Measurements from ENCODE around the gene PFDN6.

Gene PFDN6

DNA sequence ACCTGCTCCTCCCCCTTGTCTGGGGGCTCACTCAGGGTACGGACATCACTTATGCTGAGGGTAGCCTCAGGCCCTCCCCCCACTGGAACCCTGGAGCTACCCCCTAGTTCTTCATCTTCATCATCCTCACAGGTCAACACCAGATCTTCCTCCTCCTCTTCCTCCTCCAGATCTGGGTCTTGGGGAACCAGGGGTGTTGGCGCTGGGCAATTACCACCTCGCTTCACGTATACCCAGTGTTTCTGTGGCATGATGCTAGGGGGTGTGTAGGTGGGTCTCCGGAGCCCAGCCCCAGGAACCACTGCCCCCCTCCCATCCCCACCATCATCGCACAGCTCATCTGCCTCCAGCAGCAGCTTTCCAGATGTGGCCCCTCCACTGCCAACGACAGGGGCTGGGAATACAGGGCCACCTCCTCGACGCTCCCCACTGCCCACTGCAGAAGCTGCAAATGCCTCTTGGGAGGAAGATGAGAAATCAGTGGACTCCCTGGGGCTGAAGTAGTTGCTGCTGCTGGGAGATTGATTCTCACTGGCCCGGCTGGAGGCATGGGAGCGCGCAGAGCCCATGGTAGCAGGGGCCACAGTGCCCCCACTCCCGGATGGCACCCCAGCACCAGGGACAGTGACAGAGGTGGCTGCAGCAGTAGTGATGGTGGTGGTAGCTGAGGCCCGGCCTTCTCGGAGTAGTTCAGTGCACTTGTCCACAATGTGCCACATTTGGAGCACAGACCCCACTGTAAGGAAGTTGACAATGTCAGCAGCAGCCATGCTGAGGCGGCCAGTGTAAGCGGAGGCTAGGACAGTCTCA is 26.6 kb downstream of the PFDN6 start:
- peak overlapping the region; percentile 100 for H3K27ac ChIP-seq
- peaks cover 76 to 79% of the 10 kb centered on the region in 2 experiments for H3K4me1 ChIP-seq (ENCODE audit: control insufficient read depth in 1 of 2, insufficient read depth in 1 of 2, low read depth in 1 of 2, low read length in 1 of 2)

DNA sequence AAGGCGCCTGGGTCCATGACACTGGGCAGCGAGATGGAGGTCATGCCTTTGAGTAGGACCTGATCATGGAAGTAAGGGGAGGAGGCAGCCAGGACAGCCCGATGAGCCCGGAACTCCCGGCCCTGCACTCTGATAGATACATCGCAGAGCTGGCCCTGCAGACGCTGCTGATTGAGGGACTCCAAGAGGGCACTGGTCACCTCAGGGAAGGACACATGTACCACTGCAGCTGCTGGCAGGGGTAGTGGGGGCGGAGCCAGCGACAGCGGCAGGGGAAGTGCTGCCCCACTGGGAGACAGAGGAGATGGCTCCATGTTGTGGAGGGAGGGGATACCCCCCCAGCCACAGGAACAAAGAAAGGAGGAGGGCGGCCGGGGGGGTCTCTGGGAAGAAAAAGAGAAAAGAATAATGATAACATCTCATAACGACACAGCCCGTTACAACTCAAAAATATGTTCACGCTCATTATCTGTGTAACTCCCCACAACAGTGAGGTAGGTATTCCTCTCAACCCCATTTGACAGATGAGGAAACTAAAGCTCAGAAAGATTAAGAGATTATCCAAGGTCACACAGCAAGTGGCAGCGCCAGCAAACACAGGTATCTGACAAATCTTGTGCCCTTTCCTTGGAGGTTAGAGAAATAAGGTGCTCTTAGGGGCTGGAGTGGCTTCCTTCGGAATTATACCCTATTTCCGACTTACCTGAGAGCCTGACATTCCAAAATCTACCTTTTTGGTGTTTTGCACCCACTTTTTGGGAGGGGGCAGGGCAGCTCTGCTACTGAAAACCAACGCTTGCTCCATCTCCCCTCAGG is 27.4 kb downstream of the PFDN6 start:
- H3K9me3 ChIP-seq: no peaks in the 10 kb centered on the region
- no peak for TF ChIP-seq CTCF (IDR thresholded peaks at IDR 0.05)
- no peaks in the 10 kb centered on the region for H3K27me3 ChIP-seq
- peaks cover 76 to 79% of the 10 kb centered on the region in 2 experiments for H3K4me1 ChIP-seq (ENCODE audit: control insufficient read depth in 1 of 2, insufficient read depth in 1 of 2, low read depth in 1 of 2, low read length in 1 of 2)
- H3K27ac ChIP-seq: peak overlapping the region; percentile 100
- peaks cover 36% of the 10 kb centered on the region for H3K36me3 ChIP-seq
- H3K4me3 ChIP-seq (ENCODE audit: low read depth in 1 of 2, low read length in 1 of 2): peak overlapping the region; percentile 43 to 77

More for the DNA sequence above, 26.6 kb downstream of the PFDN6 start:
- TF ChIP-seq CTCF (IDR thresholded peaks at IDR 0.05): no peak
- Histone ChIP-seq H3K4me3 (ENCODE audit: low read depth in 1 of 2, low read length in 1 of 2) (no peak overlapping the region), H3K9me3 (no peaks in the 10 kb centered on the region), H3K36me3 (peaks cover 42% of the 10 kb centered on the region), H3K27me3 (no peaks in the 10 kb centered on the region)

DNA sequence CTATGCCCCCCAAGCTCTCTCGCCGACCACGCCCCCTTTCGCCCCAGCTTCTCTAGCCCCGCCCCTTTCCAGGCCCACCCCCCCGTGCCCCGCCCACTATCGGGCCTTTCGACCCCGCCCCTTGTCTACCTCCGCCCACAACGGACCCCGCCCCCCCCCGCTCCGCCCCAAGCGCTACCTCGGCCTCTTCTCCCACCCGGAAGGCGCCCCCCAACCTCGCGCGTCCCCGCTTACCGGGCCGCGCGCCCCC is 27.9 kb downstream of the PFDN6 start:
- peak overlapping the region; percentile 100 for H3K27ac ChIP-seq
- H3K4me3 ChIP-seq (ENCODE audit: low read depth in 1 of 2, low read length in 1 of 2): peak overlapping the region; percentile 77 to 94
- no peaks in the 10 kb centered on the region for H3K27me3 ChIP-seq
- peaks cover 32% of the 10 kb centered on the region for H3K36me3 ChIP-seq
- TF ChIP-seq CTCF (IDR thresholded peaks at IDR 0.05): no peak
- H3K4me1 ChIP-seq (ENCODE audit: control insufficient read depth in 1 of 2, insufficient read depth in 1 of 2, low read depth in 1 of 2, low read length in 1 of 2): peaks cover 76 to 79% of the 10 kb centered on the region in 2 experiments
- no peaks in the 10 kb centered on the region for H3K9me3 ChIP-seq

DNA sequence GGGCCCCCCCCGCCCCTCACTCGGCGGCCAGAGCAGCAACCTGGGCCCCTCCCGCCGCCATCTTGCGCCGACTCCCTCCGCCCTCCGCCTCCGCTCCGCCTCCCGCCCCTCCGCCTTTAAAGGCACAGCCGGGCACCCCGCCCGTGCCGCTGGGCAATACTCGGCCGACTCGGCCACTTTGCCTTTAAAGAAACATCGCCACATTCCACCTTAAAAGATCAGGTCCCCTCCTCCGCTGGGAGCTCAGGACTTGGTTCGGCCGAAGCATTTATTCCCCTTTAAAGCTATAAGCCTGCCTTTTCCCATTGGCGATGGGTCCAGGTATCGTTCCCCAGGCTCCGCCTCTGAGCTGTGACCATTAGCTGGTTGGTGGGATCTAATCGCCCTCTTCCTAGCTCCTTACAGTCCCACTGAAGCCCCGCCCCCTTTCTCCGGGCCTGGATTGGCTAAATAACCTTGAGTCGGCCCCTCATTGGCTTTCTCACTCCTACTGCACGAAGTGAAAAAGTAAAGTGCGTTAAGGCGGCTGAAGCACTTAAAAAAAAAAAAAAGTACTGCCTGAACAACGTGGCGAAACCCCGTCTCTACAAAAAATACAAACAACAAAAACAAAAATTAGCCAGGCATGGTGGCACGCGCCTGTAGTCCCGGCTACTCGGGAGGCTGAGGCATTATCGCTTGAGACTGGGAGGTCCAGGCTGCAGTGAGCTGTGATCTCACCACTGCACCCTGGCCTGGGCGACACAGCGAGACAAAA is 28.4 kb downstream of the PFDN6 start, which contains the start of gene ZBTB22:
Gene ZBTB22, minus strand, starts transcription at position 76 of the 757 bp plus-strand sequence. CDS start 828 bp downstream, outside the sequence.
- H3K36me3 ChIP-seq: peaks cover 32% of the 10 kb centered on the region
- H3K9me3 ChIP-seq: no peaks in the 10 kb centered on the region
- TF ChIP-seq CTCF (IDR thresholded peaks at IDR 0.05): peak; percentile 39
- H3K27ac ChIP-seq: peak within 1 kb of the TSS; percentile 100
- H3K27me3 ChIP-seq: no peaks in the 10 kb centered on the region
- H3K4me1 ChIP-seq (ENCODE audit: control insufficient read depth in 1 of 2, insufficient read depth in 1 of 2, low read depth in 1 of 2, low read length in 1 of 2): peaks cover 75 to 79% of the 10 kb centered on the region in 2 experiments
- H3K4me3 ChIP-seq (ENCODE audit: low read depth in 1 of 2, low read length in 1 of 2): peak within 1 kb of the TSS; percentile 77 to 94

DNA sequence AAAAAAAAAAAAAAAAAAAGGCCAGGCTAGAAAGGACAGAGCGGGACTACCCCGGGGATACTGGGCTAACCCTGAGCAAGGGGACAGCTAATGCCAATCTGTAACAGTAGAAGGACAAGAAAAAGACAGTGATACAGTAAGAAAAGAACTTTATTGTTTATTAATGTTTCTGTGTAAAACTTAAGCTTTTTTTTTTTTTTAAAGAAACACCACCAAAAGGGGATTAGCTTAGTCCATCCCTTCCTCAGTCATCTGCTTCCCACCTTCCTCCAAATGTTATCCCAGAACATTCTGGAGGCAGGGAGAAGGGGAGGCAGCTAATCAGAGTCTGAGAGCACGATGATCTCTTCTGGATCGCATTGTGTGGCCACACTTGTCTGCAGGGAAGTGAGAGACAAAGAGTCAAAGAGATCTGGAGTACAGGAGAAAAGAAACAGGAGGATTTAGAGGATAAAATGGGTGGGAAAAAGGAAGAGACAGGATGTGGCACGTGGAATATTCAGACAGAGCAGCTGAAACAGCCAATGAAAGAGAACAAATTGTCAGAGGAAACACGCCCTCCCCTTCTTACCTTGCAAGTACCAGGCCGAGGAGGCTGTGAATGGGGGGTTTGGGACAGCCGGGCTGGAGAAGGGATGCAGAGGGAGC is 29.1 kb downstream of the PFDN6 start:
- Histone ChIP-seq H3K36me3 (peaks cover 32% of the 10 kb centered on the region), H3K27ac (peak overlapping the region; percentile 100), H3K27me3 (no peaks in the 10 kb centered on the region), H3K4me1 (ENCODE audit: control insufficient read depth in 1 of 2, insufficient read depth in 1 of 2, low read depth in 1 of 2, low read length in 1 of 2) (peaks cover 80 to 86% of the 10 kb centered on the region in 2 experiments), H3K9me3 (no peaks in the 10 kb centered on the region), H3K4me3 (ENCODE audit: low read depth in 1 of 2, low read length in 1 of 2) (peak overlapping the region; percentile 77 to 94)
- no peak for TF ChIP-seq CTCF (IDR thresholded peaks at IDR 0.05)
